ENCODE measurements around the gene LAMA1.

DNA sequence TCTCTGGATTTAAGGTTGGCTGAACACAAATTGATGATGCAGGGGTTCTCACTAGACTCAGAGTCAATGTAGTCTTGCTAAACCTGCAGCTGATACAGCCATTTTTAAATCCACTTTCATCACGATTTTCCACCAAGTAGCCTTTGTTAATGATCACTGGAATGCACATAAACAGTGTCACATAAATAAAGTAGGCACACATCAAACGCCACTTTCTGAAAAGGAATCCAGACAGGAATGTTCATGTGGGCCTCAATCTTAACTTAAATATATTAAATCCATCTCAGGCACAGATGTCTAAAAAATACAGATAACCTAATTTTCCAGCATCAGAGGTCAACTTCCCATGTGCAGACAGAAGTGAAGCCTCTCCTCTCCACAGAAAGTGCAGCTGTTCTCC is 58.3 kb downstream of the LAMA1 start:
- TF ChIP-seq CTCF (conservative IDR thresholded peaks at IDR 0.05; ENCODE audit: low read depth, low read length) (no peak), EZH2 (IDR thresholded peaks at IDR 0.05; ENCODE audit: borderline replicate concordance, low read depth, low read length, poor library complexity, severe bottlenecking) (no peak)
